Chondrocyte (in vitro differentiated cells): Measurements from ENCODE around the gene POM121. TPM values are rescaled to one million over a fixed set of nuclear protein-coding genes. Genes with fewer than 3 reads are reported as not detected.
"Not testable (repeated sequence)": the region's sequence is repeated elsewhere in the genome, so short reads cannot be mapped to it uniquely, and the experiment has no call there.

Experiments
- DNase-seq: peaks from one replicate; pipeline ENCODE4 v3.0.0; 2021; ENCODE audit warnings: mixed read lengths, low spot score
- H3K27ac Mint-ChIP-seq: one replicate; pipeline ENCODE4 v1.8.0; 2021; ENCODE audit warnings: mild to moderate bottlenecking, moderate library complexity, mixed read lengths; ENCODE audit not compliant: unreplicated experiment
- H3K27me3 Mint-ChIP-seq: 2 replicates; pipeline ENCODE4 v1.8.0; 2021; ENCODE audit warnings: low read depth, mixed read lengths
- H3K36me3 Mint-ChIP-seq: 2 replicates; pipeline ENCODE4 v1.8.0; 2021; ENCODE audit warnings: low read depth, mixed read lengths
- H3K4me1 Mint-ChIP-seq: 2 replicates; pipeline ENCODE4 v1.8.0; 2021; ENCODE audit warnings: low read depth, mild to moderate bottlenecking, mixed read lengths
- H3K4me3 Mint-ChIP-seq: one replicate; pipeline ENCODE4 v1.8.0; 2021; ENCODE audit warnings: mild to moderate bottlenecking, moderate library complexity, mixed read lengths; ENCODE audit not compliant: unreplicated experiment
- H3K9me3 Mint-ChIP-seq: 2 replicates; pipeline ENCODE4 v1.8.0; 2021; ENCODE audit warnings: low read depth, mixed read lengths
- CTCF ChIP-seq: fragments of 200-600 bp; sonication (generic); IDR thresholded peaks from 2 replicates; pipeline ENCODE4 v1.5.0; 2021; ENCODE audit warnings: antibody characterized with exemption, mild to moderate bottlenecking, moderate library complexity
- total RNA-seq: library from RNA; stranded (reverse); gene quantifications from 3 replicates; pipeline ENCODE4 v1.2.1, GENCODE V29; 2021

Gene POM121
- total RNA-seq, 1 donor from 2014 or later, result 34.0 TPM

- peaks cover 29% of the 10 kb centered on the region for H3K36me3 Mint-ChIP-seq
- H3K27me3 Mint-ChIP-seq, H3K4me3 Mint-ChIP-seq, H3K9me3 Mint-ChIP-seq, H3K27ac Mint-ChIP-seq, DNase-seq: not testable (repeated sequence)
- H3K4me1 Mint-ChIP-seq, result peaks cover 25% of the 10 kb centered on the region
- peak; percentile 15 for TF ChIP-seq CTCF
Measured at GRCh38 chr7:72928216-72928615, 3.3 kb downstream of the POM121 start.

DNA sequence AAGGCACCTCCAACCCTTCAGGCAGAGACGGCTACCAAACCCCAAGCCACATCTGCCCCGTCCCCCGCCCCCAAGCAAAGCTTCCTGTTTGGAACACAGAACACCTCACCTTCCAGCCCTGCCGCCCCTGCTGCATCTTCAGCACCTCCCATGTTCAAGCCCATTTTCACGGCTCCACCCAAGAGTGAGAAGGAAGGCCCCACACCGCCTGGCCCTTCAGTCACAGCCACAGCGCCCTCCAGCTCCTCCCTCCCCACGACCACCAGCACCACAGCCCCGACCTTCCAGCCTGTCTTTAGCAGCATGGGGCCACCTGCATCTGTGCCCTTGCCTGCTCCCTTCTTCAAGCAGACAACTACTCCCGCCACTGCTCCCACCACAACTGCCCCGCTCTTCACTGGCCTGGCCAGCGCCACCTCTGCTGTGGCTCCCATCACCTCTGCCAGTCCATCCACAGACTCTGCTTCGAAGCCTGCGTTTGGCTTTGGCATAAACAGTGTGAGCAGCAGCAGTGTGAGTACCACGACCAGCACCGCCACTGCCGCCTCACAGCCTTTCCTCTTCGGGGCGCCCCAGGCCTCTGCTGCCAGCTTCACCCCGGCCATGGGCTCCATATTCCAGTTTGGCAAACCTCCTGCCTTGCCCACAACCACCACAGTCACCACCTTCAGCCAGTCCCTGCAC lies 17.3 kb downstream of the POM121 start:
- H3K9me3 Mint-ChIP-seq, DNase-seq, H3K4me3 Mint-ChIP-seq, H3K4me1 Mint-ChIP-seq, H3K27me3 Mint-ChIP-seq, H3K27ac Mint-ChIP-seq: not testable (repeated sequence)
- peaks cover 10% of the 10 kb centered on the region for H3K36me3 Mint-ChIP-seq

- H3K36me3 Mint-ChIP-seq, result peaks cover 10% of the 10 kb centered on the region
- H3K4me3 Mint-ChIP-seq, H3K9me3 Mint-ChIP-seq, H3K27me3 Mint-ChIP-seq, H3K27ac Mint-ChIP-seq, DNase-seq, H3K4me1 Mint-ChIP-seq: not testable (repeated sequence)
Measured at GRCh38 chr7:72942956-72943355, 18.1 kb downstream of the POM121 start.

- H3K36me3 Mint-ChIP-seq, H3K4me1 Mint-ChIP-seq, H3K4me3 Mint-ChIP-seq, H3K27ac Mint-ChIP-seq, H3K27me3 Mint-ChIP-seq, H3K9me3 Mint-ChIP-seq, DNase-seq: not testable (repeated sequence)
Measured at GRCh38 chr7:72944937-72945336, 20.0 kb downstream of the POM121 start.

GRCh38 chr7:72945597-72945996 lies 20.7 kb downstream of the POM121 start:
- not testable (repeated sequence) for H3K4me3 Mint-ChIP-seq, H3K4me1 Mint-ChIP-seq, H3K27me3 Mint-ChIP-seq, H3K9me3 Mint-ChIP-seq, H3K36me3 Mint-ChIP-seq, H3K27ac Mint-ChIP-seq, DNase-seq

DNA sequence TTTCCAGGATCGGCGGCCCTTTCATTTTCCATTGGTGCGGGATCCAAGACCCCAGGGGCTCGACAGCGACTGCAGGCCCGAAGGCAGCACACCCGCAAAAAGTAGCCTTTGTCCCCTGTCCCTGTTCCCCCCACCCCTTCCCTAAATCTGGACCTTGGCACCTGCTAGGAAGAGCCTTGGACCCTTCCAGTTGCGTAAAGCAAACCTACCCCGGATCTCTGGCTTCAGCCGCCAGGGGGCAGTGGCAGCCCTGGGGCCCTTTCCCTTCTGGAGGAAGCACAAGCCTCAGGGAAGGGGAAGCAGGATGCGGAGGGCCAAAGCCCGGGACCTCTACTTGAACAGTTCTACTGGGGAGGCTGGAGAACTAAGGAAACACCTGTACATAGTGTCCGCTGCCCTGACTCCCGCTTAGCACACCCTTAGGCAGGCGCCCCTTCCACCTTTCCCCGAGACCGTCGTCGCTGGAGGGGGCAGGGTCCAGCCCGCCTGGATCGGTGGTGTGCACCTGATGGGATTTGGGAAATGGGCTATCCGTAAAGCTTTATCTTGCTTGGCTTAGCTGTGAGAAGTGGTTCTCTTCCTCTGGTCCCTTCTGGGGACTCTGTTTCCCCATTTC lies 21.3 kb downstream of the POM121 start:
- H3K27ac Mint-ChIP-seq, H3K4me3 Mint-ChIP-seq, H3K27me3 Mint-ChIP-seq, DNase-seq, H3K36me3 Mint-ChIP-seq, H3K4me1 Mint-ChIP-seq, H3K9me3 Mint-ChIP-seq: not testable (repeated sequence)
- peak; percentile 52 for TF ChIP-seq CTCF

DNA sequence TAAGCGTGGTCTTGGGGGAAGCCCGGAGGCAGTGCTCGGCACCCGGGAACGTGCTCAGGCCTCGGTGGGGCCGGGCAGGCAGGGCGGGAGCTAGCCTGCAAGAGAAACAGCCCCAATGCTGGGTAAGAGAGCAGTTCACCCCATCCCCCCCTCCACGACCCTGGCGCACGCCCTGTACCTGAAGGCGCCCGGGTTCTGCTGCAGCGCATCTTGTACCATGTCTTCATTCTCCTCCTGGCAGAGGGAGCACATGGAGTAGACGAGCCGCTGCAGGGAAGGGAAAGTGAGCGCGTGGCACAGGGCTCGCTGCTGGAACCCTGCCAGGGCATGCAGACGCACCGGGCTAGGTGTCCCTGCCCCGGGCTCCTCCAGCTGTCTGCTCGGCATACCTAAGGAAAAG lies 23.8 kb downstream of the POM121 start:
- H3K4me3 Mint-ChIP-seq, H3K27ac Mint-ChIP-seq, DNase-seq, H3K9me3 Mint-ChIP-seq, H3K27me3 Mint-ChIP-seq, H3K4me1 Mint-ChIP-seq, H3K36me3 Mint-ChIP-seq: not testable (repeated sequence)

DNA sequence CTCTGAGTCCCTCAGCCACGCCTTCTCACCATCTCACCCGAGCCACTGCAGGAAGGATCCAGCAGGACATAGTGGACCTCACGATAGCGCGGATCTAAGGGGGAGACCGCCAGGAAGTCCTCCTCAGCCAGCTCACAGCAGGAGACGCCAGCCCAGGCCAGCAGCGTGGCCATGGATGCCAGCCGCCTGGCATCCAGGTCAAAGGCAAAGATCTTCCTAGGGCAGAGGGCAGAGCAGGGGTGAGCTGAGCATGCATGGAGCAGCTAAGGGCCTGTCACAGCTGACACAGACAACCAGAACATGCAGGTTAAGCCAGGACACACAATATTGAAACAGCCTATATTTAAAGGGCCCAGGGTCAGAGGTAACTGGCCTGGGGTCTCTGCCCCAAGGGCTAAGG lies 24.4 kb downstream of the POM121 start:
- H3K36me3 Mint-ChIP-seq, DNase-seq, H3K4me3 Mint-ChIP-seq, H3K27me3 Mint-ChIP-seq, H3K4me1 Mint-ChIP-seq, H3K9me3 Mint-ChIP-seq, H3K27ac Mint-ChIP-seq: not testable (repeated sequence)

DNA sequence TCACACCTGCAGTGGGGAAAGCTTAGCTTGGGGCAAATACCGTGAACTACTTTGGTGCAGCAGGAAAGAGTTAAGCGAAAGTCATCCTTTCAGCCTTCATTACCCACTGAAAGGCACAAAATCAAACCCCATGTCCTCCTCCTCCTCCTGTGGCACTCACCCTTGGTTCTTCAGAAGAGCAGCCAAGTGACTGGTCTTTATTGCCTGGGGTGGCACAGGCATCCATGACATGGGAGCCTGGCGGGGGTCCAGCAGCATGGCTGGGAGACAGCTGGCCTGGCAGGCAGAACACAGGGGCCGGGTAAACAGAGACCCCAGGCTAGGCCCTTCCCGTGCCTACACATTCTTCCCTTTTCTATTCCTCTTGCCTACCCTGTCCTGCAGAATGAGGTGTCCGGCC lies 24.8 kb downstream of the POM121 start:
- DNase-seq, H3K27me3 Mint-ChIP-seq, H3K4me3 Mint-ChIP-seq, H3K36me3 Mint-ChIP-seq, H3K9me3 Mint-ChIP-seq, H3K4me1 Mint-ChIP-seq, H3K27ac Mint-ChIP-seq: not testable (repeated sequence)

DNA sequence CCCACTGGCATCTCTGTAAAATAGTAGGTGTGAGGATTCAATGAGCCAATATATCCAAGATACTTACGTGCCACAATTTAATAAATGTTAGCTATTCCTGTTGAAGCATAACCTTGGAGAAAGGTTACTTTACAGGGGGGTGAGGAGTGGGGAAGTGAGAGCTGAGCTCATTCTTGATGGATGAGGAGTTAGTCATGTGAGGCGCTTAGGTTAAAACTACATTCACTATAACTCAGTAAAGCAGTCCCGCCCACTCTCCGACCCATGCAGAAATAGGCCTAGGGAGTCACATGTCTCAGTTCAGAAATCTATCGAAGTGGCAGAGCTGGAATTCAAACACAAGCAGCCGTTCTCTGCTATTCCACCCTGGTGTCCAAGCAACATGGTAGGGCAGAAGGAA lies 25.5 kb downstream of the POM121 start:
- H3K27ac Mint-ChIP-seq, H3K36me3 Mint-ChIP-seq, H3K4me3 Mint-ChIP-seq, H3K27me3 Mint-ChIP-seq, DNase-seq, H3K9me3 Mint-ChIP-seq, H3K4me1 Mint-ChIP-seq: not testable (repeated sequence)

DNA sequence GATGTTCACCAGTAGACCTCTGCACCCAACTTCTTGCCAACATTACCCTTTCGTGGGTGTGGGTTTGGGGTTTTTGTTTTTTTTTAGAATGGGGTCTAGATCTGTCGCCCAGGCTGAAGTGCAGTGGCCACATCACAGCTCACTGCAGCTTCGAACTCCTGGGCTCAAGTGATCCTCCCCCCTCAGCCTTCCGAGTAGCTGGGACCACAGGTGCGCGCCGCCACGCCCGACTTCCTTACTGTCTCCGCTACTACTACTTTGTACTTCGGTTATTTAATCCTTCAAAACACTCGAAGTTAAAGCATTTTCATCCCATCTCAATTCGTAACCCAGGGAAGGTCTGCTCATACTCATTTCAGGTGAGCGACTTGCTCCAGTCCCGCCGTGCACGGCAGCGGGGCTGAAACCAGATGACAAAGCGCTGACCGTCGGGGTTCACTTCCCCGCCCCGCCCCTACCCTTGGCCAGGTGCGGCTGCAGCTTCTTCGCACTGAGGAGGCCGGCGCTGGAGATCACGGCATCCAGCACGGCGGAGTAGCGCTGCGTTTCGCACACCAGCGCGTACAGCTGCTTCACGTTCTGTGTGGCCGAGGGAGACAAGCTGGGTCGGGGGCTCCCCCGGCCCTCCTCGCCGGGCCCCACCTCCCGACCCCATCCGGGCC lies 29.1 kb downstream of the POM121 start:
- not testable (repeated sequence) for H3K4me3 Mint-ChIP-seq, H3K4me1 Mint-ChIP-seq, H3K9me3 Mint-ChIP-seq

More for the DNA sequence above, 29.1 kb downstream of the POM121 start:
- DNase-seq, H3K36me3 Mint-ChIP-seq, H3K27ac Mint-ChIP-seq, H3K27me3 Mint-ChIP-seq: not testable (repeated sequence)
